Osteoblast (primary cell): ENCODE measurements around the gene ZNF32. TPM values are rescaled to one million over a fixed set of nuclear protein-coding genes. Genes with fewer than 3 reads are reported as not detected.

Experiments
- DNase-seq: peaks from one replicate; pipeline ENCODE4 v3.0.0; 2011; ENCODE audit warnings: low spot score, mixed read lengths; ENCODE audit not compliant: insufficient read length; ENCODE audit errors: missing footprints
- H2AFZ ChIP-seq: 2 replicates; pipeline ENCODE4 v1.6.0; 2011; ENCODE audit warnings: mild to moderate bottlenecking, low read length
- H3K27ac ChIP-seq: 2 replicates; pipeline ENCODE4 v1.5.1; 2011; ENCODE audit warnings: mild to moderate bottlenecking, low read depth, low read length, moderate library complexity
- H3K27me3 ChIP-seq: 2 replicates; pipeline ENCODE4 v1.6.0; 2012; ENCODE audit warnings: mild to moderate bottlenecking, control low read depth, inconsistent platforms, low read length, moderate library complexity; ENCODE audit not compliant: insufficient read depth
- H3K36me3 ChIP-seq: 2 replicates; pipeline ENCODE4 v1.5.1; 2011; ENCODE audit warnings: mild to moderate bottlenecking, low read length, control low read depth, moderate library complexity; ENCODE audit not compliant: insufficient read depth
- H3K4me1 ChIP-seq: 2 replicates; pipeline ENCODE4 v1.5.1; 2011; ENCODE audit warnings: mild to moderate bottlenecking, low read length, control low read depth, moderate library complexity; ENCODE audit not compliant: insufficient read depth
- H3K4me2 ChIP-seq: 2 replicates; pipeline ENCODE4 v1.6.0; 2011; ENCODE audit warnings: mild to moderate bottlenecking, low read length; ENCODE audit not compliant: insufficient read depth
- H3K4me3 ChIP-seq: fragments of 200-600 bp; sonication (generic); 3 replicates; pipeline ENCODE4 v1.5.1; 2012; ENCODE audit warnings: mild to moderate bottlenecking, low read length, inconsistent platforms; ENCODE audit not compliant: insufficient read depth
- H3K79me2 ChIP-seq: 2 replicates; pipeline ENCODE4 v1.6.0; 2012; ENCODE audit warnings: mild to moderate bottlenecking, low read length, control low read depth, inconsistent platforms; ENCODE audit not compliant: insufficient read depth
- H3K9me3 ChIP-seq: 2 replicates; pipeline ENCODE4 v1.5.1; 2011; ENCODE audit warnings: low read depth, low read length, control low read depth
- H4K20me1 ChIP-seq: 2 replicates; pipeline ENCODE4 v1.6.0; 2012; ENCODE audit warnings: mild to moderate bottlenecking, low read length, control low read depth; ENCODE audit not compliant: insufficient read depth
- CTCF ChIP-seq: IDR thresholded peaks from 2 replicates; pipeline ENCODE4 v1.5.1; 2011; ENCODE audit warnings: mild to moderate bottlenecking, low read depth, low read length, moderate library complexity; ENCODE audit errors: extremely low read depth
- total RNA-seq: library from RNA; depleted of rRNA; stranded (reverse); fragments of >200 nt; gene quantifications from 2 replicates; pipeline ENCODE4 v1.2.3, GENCODE V29; 2012

The ZNF32 gene
- total RNA-seq, 1 donor, result 34.7 TPM

GRCh38 chr10:43666552-43666951 is 17.9 kb upstream of the ZNF32 start:
- Histone ChIP-seq H3K4me3 (no peak overlapping the region), H4K20me1 (no peaks in the 10 kb centered on the region), H2AFZ (no peak overlapping the region), H3K36me3 (no peaks in the 10 kb centered on the region), H3K27ac (no peak overlapping the region), H3K9me3 (no peaks in the 10 kb centered on the region), H3K4me2 (no peak overlapping the region), H3K79me2 (no peaks in the 10 kb centered on the region), H3K27me3 (no peaks in the 10 kb centered on the region), H3K4me1 (peaks cover 2% of the 10 kb centered on the region)
- TF ChIP-seq CTCF, result no peak
- DNase-seq, result no peak

GRCh38 chr10:43665054-43665453 is 16.4 kb upstream of the ZNF32 start:
- H3K27ac ChIP-seq, result no peak overlapping the region
- H3K4me2 ChIP-seq, result no peak overlapping the region
- TF ChIP-seq CTCF, result no peak
- no peak overlapping the region for H3K4me3 ChIP-seq
- H3K9me3 ChIP-seq, result no peaks in the 10 kb centered on the region
- H3K79me2 ChIP-seq, result no peaks in the 10 kb centered on the region
- H2AFZ ChIP-seq, result no peak overlapping the region
- no peaks in the 10 kb centered on the region for H3K36me3 ChIP-seq
- no peak for DNase-seq
- no peaks in the 10 kb centered on the region for H4K20me1 ChIP-seq
- H3K27me3 ChIP-seq, result no peaks in the 10 kb centered on the region
- H3K4me1 ChIP-seq, result no peaks in the 10 kb centered on the region

- Histone ChIP-seq H3K27ac (no peak overlapping the region), H3K4me3 (no peak overlapping the region), H2AFZ (no peak overlapping the region), H3K9me3 (no peaks in the 10 kb centered on the region), H3K4me1 (peaks cover 6% of the 10 kb centered on the region), H4K20me1 (no peaks in the 10 kb centered on the region), H3K4me2 (no peak overlapping the region), H3K79me2 (no peaks in the 10 kb centered on the region), H3K36me3 (no peaks in the 10 kb centered on the region), H3K27me3 (peaks cover 5% of the 10 kb centered on the region)
- no peak for TF ChIP-seq CTCF
- DNase-seq, result no peak
These were observed 9.5 kb upstream of the ZNF32 start for GRCh38 chr10:43658227-43658626.

GRCh38 chr10:43655311-43655710 is 6.6 kb upstream of the ZNF32 start:
- no peaks in the 10 kb centered on the region for H3K36me3 ChIP-seq
- H3K79me2 ChIP-seq, result no peaks in the 10 kb centered on the region
- H3K4me3 ChIP-seq, result no peak overlapping the region
- no peak overlapping the region for H3K27ac ChIP-seq
- peaks cover 6% of the 10 kb centered on the region for H3K4me1 ChIP-seq
- peaks cover 5% of the 10 kb centered on the region for H3K27me3 ChIP-seq
- H3K4me2 ChIP-seq, result no peak overlapping the region
- DNase-seq, result no peak
- no peak for TF ChIP-seq CTCF
- no peaks in the 10 kb centered on the region for H3K9me3 ChIP-seq
- H2AFZ ChIP-seq, result no peak overlapping the region
- H4K20me1 ChIP-seq, result no peaks in the 10 kb centered on the region
